HG03575 (cell line): ENCODE data around the gene EFHD1.
"Not testable (repeated sequence)": the region's sequence is repeated elsewhere in the genome, so short reads cannot be mapped to it uniquely, and the experiment has no call there.

ENCODE experiments used
- ATAC-seq: cut with Tn5 transposase; IDR thresholded peaks from one replicate; pipeline ENCODE4 v1.9.1; 2021; ENCODE audit not compliant: unreplicated experiment, insufficient number of reproducible peaks, low FRiP score; ENCODE audit errors: extremely low read depth

EFHD1 gene

DNA sequence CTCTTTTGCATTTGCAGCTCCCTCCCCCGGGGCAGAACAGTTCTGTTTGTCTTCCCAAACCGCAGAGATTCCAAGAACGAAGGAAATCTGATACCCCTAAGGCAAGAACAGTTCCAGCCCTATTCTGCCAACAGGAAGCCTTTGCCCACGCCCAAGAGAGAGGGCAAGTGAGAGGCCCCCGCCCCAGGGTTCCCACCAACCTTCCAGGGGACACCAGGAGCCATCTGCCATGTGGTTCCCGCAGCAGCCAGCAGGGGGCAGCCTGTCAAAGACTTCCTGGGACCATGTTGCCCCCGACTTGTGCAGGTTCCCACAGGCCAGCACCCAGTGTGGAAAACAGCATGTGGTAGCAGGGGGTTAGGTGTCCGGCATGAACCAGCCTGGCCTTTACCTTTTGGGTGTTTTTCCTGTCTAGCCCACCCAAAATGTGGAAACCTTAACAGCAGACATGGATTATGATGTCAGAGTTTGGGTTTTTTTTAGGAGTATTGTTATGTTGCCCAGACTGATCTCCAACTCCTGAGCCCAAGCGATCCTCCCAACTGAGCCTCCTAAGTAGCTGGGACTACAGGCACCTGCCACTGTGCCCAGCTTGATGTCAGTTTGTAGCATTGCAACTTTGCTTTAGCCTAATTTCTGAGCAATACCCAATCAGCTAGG is 21.7 kb upstream of the EFHD1 start:
- no peak for ATAC-seq

GRCh38 chr2:232613538-232614134 is 19.8 kb upstream of the EFHD1 start:
- ATAC-seq: no peak

- no peak for ATAC-seq
These were observed 18.1 kb upstream of the EFHD1 start for GRCh38 chr2:232615339-232615738.

GRCh38 chr2:232621186-232621585 is 12.2 kb upstream of the EFHD1 start:
- no peak for ATAC-seq

GRCh38 chr2:232622563-232622962 is 10.8 kb upstream of the EFHD1 start:
- ATAC-seq: no peak

- no peak for ATAC-seq
These were observed 9.3 kb upstream of the EFHD1 start for GRCh38 chr2:232623768-232624765.

DNA sequence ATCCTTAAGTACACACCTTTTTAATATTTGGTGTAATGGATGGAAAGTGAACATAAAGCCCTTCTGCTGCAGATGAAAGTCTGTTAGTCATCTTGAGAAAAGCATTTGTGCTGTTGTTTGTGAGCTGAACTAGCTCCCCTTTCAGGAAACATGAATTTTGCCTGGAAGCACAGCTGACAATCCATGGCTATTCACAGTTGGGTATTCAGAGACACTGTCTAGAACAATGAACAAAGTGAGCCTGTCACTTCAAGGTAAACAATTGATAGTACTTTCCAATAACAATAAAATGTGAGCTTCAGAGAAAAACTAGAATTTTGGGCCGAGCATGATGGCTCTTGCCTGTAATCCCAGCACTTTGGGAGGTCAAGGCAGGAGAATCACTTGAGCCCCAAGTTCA is 6.8 kb upstream of the EFHD1 start:
- ATAC-seq: no peak

GRCh38 chr2:232628466-232629128 is 4.8 kb upstream of the EFHD1 start:
- no peak for ATAC-seq

GRCh38 chr2:232629129-232629475 is 4.3 kb upstream of the EFHD1 start:
- no peak for ATAC-seq

DNA sequence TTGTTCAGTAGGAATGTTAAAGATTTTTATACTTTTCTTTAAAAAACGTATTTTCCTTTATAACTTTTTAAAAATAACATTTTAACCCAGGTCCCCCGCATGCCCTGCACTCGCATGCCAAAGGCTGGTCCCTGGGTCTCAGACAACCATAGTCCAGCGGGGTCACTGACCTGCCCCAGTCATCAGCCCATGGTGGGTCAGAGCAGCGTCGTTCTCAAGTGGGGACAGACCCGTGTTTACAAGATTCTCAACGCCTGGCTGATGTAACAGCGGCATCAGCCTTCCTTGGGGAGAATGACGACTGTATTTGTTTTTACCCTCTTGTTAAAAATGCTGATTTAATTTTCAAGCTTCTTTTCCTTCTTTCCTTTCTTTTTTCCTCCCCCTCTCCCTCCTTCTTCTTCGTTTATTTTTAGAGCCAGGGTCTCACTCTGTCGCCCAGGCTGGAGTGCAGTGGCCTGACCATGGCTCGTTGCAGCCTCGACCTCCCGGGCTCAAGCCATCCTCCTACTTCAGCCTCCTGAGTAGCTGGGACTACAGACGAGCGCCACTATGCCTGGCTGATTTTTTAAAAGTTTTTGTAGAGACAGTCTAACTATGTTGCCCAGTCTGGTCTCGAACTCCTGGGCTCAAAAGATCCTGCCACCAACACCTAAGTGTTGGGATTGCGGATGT is 1.0 kb upstream of the EFHD1 start:
- ATAC-seq: no peak

GRCh38 chr2:232632904-232633412 is 446 bp upstream of the EFHD1 start:
- no peak for ATAC-seq

DNA sequence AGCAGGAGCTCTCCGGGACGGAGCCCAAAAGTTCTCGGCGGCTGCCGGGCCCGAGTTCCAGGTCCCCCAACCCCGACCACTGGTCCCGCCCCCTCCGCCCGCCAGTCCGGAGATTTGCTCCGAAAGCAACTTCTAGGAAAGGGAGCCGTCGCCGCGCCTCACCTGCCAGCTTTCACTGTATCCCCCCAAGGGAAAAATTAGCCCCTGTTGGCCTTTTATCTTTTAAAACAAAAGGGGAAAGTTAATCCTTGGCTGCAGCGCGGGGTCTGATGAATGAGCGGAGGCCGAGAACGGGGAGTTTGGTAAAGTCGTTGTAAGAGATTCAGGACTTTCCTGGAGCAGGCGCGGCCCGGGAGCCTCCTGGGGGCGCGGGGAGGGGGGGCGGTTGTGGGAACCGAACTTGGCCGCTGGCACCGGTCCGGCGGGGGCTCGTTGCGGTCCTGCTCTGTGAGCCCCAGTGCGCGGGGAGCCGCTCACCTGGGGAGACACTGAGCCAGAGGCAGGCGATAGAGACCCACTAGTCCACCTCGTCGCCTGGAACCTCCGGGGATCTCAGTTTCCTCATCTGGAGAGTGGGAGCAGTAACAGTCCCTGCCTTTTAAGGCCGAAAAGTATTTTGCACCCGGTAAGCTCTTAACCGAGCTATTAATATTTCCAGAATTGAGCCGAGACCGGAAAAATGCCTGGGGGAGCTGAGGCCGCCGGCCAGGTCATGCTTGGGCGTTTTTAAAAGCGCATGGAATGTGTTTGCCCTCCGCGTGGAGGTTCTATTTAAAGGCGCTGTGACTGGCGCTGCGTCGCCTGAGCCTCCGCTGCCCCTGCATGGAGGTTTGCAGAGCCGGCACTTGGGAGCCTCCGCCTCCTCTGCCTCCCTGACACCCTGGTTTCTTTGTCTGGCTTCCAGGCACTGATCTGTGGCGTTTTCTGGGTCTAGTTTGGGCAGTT is 1.1 kb downstream of the EFHD1 start:
- ATAC-seq: no peak

GRCh38 chr2:232635376-232635775 is 2.0 kb downstream of the EFHD1 start:
- ATAC-seq: not testable (repeated sequence)

- ATAC-seq: no peak
These were observed 2.4 kb downstream of the EFHD1 start for GRCh38 chr2:232635820-232636219.

DNA sequence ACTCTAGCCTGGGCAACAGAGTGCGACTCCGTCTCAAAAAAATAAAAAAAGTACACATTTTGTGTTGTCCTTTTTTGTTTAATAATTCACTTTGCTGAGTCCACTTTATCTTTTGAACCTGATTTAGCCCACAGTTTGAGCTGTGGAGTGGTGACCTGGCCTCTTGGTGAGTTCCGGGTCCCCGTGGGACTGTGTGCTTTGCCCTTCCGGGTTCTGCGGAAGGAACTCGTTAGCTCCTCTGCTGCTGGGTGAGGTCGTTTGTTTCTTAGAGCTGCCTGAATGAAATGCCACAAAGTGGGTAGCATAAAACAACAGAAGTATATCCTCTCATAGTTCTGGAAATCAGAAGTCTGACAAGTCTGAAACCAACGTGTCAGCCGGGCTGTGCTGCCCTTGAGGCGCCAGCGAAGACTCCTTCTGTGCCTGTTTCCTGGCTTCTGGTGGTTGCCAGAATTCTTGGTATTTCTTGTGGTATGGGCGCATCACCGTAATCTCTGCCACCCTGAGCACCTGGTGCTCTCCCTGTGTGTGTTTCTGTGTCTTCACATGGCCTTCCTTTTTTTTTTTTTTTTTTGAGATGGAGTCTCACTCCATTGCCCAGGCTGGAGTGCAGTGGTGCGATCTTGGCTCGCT is 3.5 kb downstream of the EFHD1 start:
- no peak for ATAC-seq

GRCh38 chr2:232637866-232638583 is 4.6 kb downstream of the EFHD1 start:
- ATAC-seq: no peak
